Common myeloid progenitor, CD34-positive (primary cell): Measurements from ENCODE around the gene MPPED1.

Experiments used
- CTCF ChIA-PET: fragments of 350-600 bp; sonication (Branson Sonifier 250); formaldehyde crosslinking; loops from one replicate; lab custom pipeline; 2021; ENCODE audit warnings: antibody characterized with exemption; lab: Charles Lee
- POLR2A ChIA-PET: fragments of 350-600 bp; sonication (Branson Sonifier 250); formaldehyde crosslinking; loops from one replicate; lab custom pipeline; 2021; ENCODE audit warnings: antibody characterized with exemption; lab: Charles Lee
- DNase-seq, 3 donors: peaks; one replicate each; pipeline versions ENCODE4 v3.0.0 to v3.0.0-alpha.2; 2013
- H3K27ac ChIP-seq, 2 experiments: 1 replicate in 1 of 2; 2 replicates in 1 of 2; pipeline ENCODE4 v1.7.0; 2013; ENCODE audit warnings: inconsistent platforms in 2 of 2, low read length in 2 of 2, mild to moderate bottlenecking in 2 of 2, low read depth in 1 of 2, moderate library complexity in 1 of 2; ENCODE audit not compliant: severe bottlenecking in 2 of 2, insufficient read depth in 1 of 2, poor library complexity in 1 of 2
- H3K27me3 ChIP-seq, 5 experiments: replicated peaks in 2 of 5; 1 replicate in 3 of 5; 2 replicates in 2 of 5; pipeline versions ENCODE4 v1.6.1 to v1.7.0; 2013; ENCODE audit warnings: low read length in 4 of 5, mild to moderate bottlenecking in 2 of 5, moderate library complexity in 2 of 5, inconsistent platforms in 1 of 5; ENCODE audit not compliant: insufficient read depth in 5 of 5, control insufficient read depth in 4 of 5
- H3K36me3 ChIP-seq, 4 experiments: 1 replicate in 2 of 4; 2 replicates in 2 of 4; pipeline versions ENCODE4 v1.6.1 to v1.7.0; 2013; ENCODE audit warnings: low read length in 3 of 4, control low read depth in 1 of 4, mild to moderate bottlenecking in 1 of 4; ENCODE audit not compliant: control insufficient read depth in 4 of 4, insufficient read depth in 4 of 4
- H3K4me1 ChIP-seq, 4 experiments: 1 replicate in 3 of 4; 2 replicates in 1 of 4; pipeline versions ENCODE4 v1.6.1 to v1.7.1; 2013; ENCODE audit warnings: low read length in 3 of 4, mild to moderate bottlenecking in 3 of 4, control low read depth in 1 of 4, inconsistent platforms in 1 of 4, moderate library complexity in 1 of 4; ENCODE audit not compliant: control insufficient read depth in 4 of 4, insufficient read depth in 4 of 4; ENCODE audit errors: control extremely low read depth in 1 of 4
- H3K4me3 ChIP-seq, 7 experiments: 1 replicate in 4 of 7; 2 replicates in 3 of 7; pipeline versions ENCODE4 v1.5.1 to v1.7.0; 2013; ENCODE audit warnings: mild to moderate bottlenecking in 7 of 7, low read length in 6 of 7, moderate library complexity in 6 of 7, inconsistent platforms in 2 of 7, low read depth in 2 of 7, control low read depth in 1 of 7; ENCODE audit not compliant: insufficient read depth in 4 of 7, control insufficient read depth in 1 of 7; ENCODE audit errors: extremely low read depth in 1 of 7
- H3K9me3 ChIP-seq, 5 experiments: 1 replicate in 4 of 5; 2 replicates in 1 of 5; pipeline versions ENCODE4 v1.6.1 to v1.7.1; 2013; ENCODE audit warnings: low read length in 4 of 5, mild to moderate bottlenecking in 2 of 5, inconsistent platforms in 1 of 5, low read depth in 1 of 5, moderate library complexity in 1 of 5; ENCODE audit not compliant: control insufficient read depth in 4 of 5, insufficient read depth in 2 of 5; ENCODE audit errors: control extremely low read depth in 1 of 5
- WGBS: methylation state at CpG from one replicate; pipeline ENCODE4 v1.1.5; 2013; ENCODE audit not compliant: insufficient coverage; 5-methylcytosine and 5-hydroxymethylcytosine counted together

MPPED1 gene

GRCh38 chr22:43455846-43456245, 44.0 kb downstream of the MPPED1 start:
- no peaks in the 10 kb centered on the region for H3K36me3 ChIP-seq
- CTCF ChIA-PET, result no interaction called here

GRCh38 chr22:43457002-43457401, 45.2 kb downstream of the MPPED1 start:
- Histone ChIP-seq H3K27ac (no peak overlapping the region), H3K27me3 (peaks cover 0 to 11% (median 4%) of the 10 kb centered on the region in 5 experiments), H3K4me3 (no peak overlapping the region), H3K9me3 (peaks cover 0 to 13% (median 6%) of the 10 kb centered on the region in 5 experiments), H3K4me1 (no peaks in the 10 kb centered on the region), H3K36me3 (no peaks in the 10 kb centered on the region)
- ChIA-PET CTCF (no interaction called here), POLR2A (no interaction called here)
- DNase-seq, result no peak
- WGBS, result no CpG with 5 or more reads among the region's 3 CpGs

More at GRCh38 chr22:43455846-43456245, 44.0 kb downstream of the MPPED1 start:
- Histone ChIP-seq H3K9me3 (peaks cover 0 to 7% (median 1%) of the 10 kb centered on the region in 5 experiments), H3K4me1 (no peaks in the 10 kb centered on the region), H3K4me3 (no peak overlapping the region), H3K27me3 (peaks cover 0 to 8% (median 4%) of the 10 kb centered on the region in 5 experiments), H3K27ac (no peak overlapping the region)
- POLR2A ChIA-PET, result no interaction called here
- DNase-seq, result no peak
- WGBS, result 45% methylated on average over 2 of the region's 2 CpGs

DNA sequence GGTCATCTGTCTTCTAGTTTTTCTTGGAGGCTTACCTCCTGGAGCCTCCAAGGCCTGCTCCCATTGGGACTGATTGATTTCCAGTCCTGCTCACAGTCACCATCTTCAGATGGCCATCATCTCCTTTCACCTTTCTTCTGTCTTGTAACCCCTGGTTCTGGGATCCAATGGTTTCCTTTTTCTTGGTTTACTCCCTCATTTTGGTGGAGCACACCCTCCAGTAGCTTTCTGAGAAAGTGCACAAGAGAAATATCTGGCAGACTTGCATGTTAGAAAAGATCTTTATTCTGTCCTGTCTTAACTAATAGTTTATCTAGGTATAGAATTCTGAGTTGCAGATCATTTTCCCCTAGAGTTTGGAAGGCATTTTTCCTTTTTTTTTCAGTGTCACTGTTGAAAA, 50.9 kb downstream of the MPPED1 start:
- no peaks in the 10 kb centered on the region for H3K4me1 ChIP-seq
- no peak for DNase-seq
- peaks cover 0 to 26% (median 4%) of the 10 kb centered on the region in 5 experiments for H3K27me3 ChIP-seq
- H3K9me3 ChIP-seq, result peaks cover 0 to 21% (median 6%) of the 10 kb centered on the region in 5 experiments
- no peak overlapping the region for H3K27ac ChIP-seq
- CTCF ChIA-PET, result no interaction called here
- H3K4me3 ChIP-seq, result no peak overlapping the region
- POLR2A ChIA-PET, result no interaction called here
- H3K36me3 ChIP-seq, result no peaks in the 10 kb centered on the region

DNA sequence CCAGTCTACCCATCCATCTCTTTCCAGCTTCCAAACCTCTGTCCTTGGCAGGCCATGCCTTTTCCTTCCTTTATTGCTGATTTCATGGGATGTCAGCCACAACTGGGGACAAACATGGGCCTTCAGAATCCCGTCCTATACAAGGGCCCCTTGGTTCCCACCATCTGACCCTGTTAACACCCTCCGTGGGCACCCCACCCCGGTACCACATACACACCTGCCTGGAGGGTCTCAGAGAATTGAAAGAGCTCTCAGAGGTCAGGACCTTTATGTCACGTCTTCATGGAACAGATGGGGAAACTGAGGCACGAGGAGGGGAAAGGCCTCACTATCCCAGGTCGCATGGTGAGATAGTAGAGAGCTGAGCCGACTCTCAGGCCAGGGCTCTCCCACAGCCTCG, 53.0 kb downstream of the MPPED1 start:
- no peak for DNase-seq
- H3K4me3 ChIP-seq, result no peak overlapping the region
- CTCF ChIA-PET, result no interaction called here
- peaks cover 0 to 45% (median 5%) of the 10 kb centered on the region in 5 experiments for H3K27me3 ChIP-seq
- POLR2A ChIA-PET, result no interaction called here
- H3K36me3 ChIP-seq, result no peaks in the 10 kb centered on the region
- no peaks in the 10 kb centered on the region for H3K4me1 ChIP-seq
- H3K27ac ChIP-seq, result no peak overlapping the region
- peaks cover 0 to 21% (median 6%) of the 10 kb centered on the region in 5 experiments for H3K9me3 ChIP-seq
- 86% methylated on average over 8 of the region's 8 CpGs for WGBS

DNA sequence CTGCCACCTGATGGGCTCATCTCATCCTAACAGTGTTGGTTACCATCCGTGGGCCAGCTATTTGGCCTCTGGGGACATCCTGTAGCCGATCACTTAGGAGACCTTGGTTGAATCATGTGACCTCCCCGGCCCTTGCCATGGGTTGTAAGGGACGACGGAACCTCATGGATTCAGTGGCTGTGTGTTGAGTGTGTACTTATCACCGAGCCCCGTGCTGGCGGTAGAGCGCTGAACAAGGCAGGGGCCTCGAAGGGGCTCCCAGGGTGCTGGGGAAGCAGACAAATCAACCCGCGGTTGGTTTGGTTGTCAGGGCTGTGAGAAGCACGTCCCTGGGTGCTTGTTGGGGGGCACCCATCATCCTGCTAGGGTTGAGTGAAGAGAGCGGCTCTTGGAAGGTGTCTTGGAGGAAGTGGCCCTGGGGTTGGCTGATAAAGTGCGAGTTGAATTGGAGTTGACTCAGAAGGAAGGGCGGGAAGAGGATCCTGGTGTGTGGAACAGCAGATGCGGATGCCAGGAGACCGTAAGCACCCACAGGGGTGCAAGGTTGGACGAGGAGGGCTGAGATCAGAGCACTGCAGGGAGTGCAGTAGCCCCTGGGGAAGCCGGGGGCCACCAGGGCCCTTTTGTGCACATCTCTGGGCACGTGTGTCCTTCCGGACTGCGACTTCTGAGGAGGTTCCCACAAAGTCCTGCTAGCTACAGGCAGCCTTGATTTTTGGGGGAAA, 53.6 kb downstream of the MPPED1 start:
- CTCF ChIA-PET, result interaction anchor here (1.3 kb wide), 1 partner anchor 9 kb away, joined by 3 read pairs; no protein-coding TSS in a partner anchor
- POLR2A ChIA-PET, result no interaction called here
- Histone ChIP-seq H3K36me3 (no peaks in the 10 kb centered on the region), H3K4me3 (no peak overlapping the region), H3K4me1 (no peaks in the 10 kb centered on the region), H3K9me3 (peaks cover 0 to 18% (median 6%) of the 10 kb centered on the region in 5 experiments), H3K27me3 (peaks cover 0 to 45% (median 5%) of the 10 kb centered on the region in 5 experiments), H3K27ac (no peak overlapping the region)
- WGBS, result 86% methylated on average over 23 of the region's 23 CpGs
- no peak for DNase-seq

- 84% methylated on average over 7 of the region's 7 CpGs for WGBS
- CTCF ChIA-PET, result interaction anchor here (1.3 kb wide), 1 partner anchor 8 kb away, joined by 3 read pairs; no protein-coding TSS in a partner anchor
- H3K36me3 ChIP-seq, result no peaks in the 10 kb centered on the region
These were observed 54.9 kb downstream of the MPPED1 start for GRCh38 chr22:43466710-43467109.

GRCh38 chr22:43467216-43467940, 55.6 kb downstream of the MPPED1 start:
- WGBS, result 94% methylated on average over 20 of the region's 21 CpGs
- CTCF ChIA-PET, result interaction anchor here (1.7 kb wide), 1 partner anchor 14 kb away, joined by 5 read pairs; no protein-coding TSS in a partner anchor

More at GRCh38 chr22:43466710-43467109, 54.9 kb downstream of the MPPED1 start:
- Histone ChIP-seq H3K4me1 (no peaks in the 10 kb centered on the region), H3K4me3 (no peak overlapping the region), H3K9me3 (peaks cover 0 to 11% (median 3%) of the 10 kb centered on the region in 5 experiments), H3K27ac (no peak overlapping the region), H3K27me3 (peaks cover 0 to 53% (median 4%) of the 10 kb centered on the region in 5 experiments)
- POLR2A ChIA-PET, result no interaction called here
- DNase-seq, result no peak

More at GRCh38 chr22:43467216-43467940, 55.6 kb downstream of the MPPED1 start:
- no peaks in the 10 kb centered on the region for H3K36me3 ChIP-seq
- no peaks in the 10 kb centered on the region for H3K4me1 ChIP-seq
- DNase-seq, result no peak
- peaks cover 0 to 5% (median 0%) of the 10 kb centered on the region in 5 experiments for H3K9me3 ChIP-seq
- H3K4me3 ChIP-seq, result no peak overlapping the region
- H3K27ac ChIP-seq, result no peak overlapping the region
- POLR2A ChIA-PET, result no interaction called here
- peaks cover 0 to 56% (median 4%) of the 10 kb centered on the region in 5 experiments for H3K27me3 ChIP-seq
